Measurements from ENCODE around the gene ARHGEF19. TPM values are rescaled to one million over a fixed set of nuclear protein-coding genes. Genes with fewer than 3 reads are reported as not detected.

ARHGEF19 gene
- polyA plus RNA-seq, 3 donors: 22.8 to 28.3 (median 26.5) TPM

GRCh38 chr1:16245476-16246196, 33.2 kb upstream of the ARHGEF19 start:
- no peak for DNase-seq

GRCh38 chr1:16244650-16245285, 32.3 kb upstream of the ARHGEF19 start:
- no peak for DNase-seq

- peak; percentile 83 for DNase-seq
Measured at GRCh38 chr1:16243936-16244649, 31.6 kb upstream of the ARHGEF19 start.

GRCh38 chr1:16243215-16243610, 30.8 kb upstream of the ARHGEF19 start:
- DNase-seq: no peak

GRCh38 chr1:16242556-16243214, 30.2 kb upstream of the ARHGEF19 start:
- DNase-seq: no peak

GRCh38 chr1:16241221-16241708, 28.8 kb upstream of the ARHGEF19 start:
- DNase-seq: no peak

GRCh38 chr1:16239972-16240491, 27.6 kb upstream of the ARHGEF19 start:
- DNase-seq: no peak

GRCh38 chr1:16237343-16237830, 24.9 kb upstream of the ARHGEF19 start:
- DNase-seq: no peak

GRCh38 chr1:16236511-16237342, 24.3 kb upstream of the ARHGEF19 start, which contains the start of gene CPLANE2:
Gene CPLANE2 (minus strand): TSS chr1:16237183. CDS start chr1:16236742, 441 bp downstream.
- peak; percentile 92 for DNase-seq

GRCh38 chr1:16235944-16236510, 23.6 kb upstream of the ARHGEF19 start:
- DNase-seq: no peak

- DNase-seq: no peak
Measured at GRCh38 chr1:16235347-16235746, 22.9 kb upstream of the ARHGEF19 start.

- no peak for DNase-seq
Measured at GRCh38 chr1:16233431-16233830, 21.0 kb upstream of the ARHGEF19 start.

- no peak for DNase-seq
Measured at GRCh38 chr1:16232316-16232710, 19.9 kb upstream of the ARHGEF19 start.

- no peak for DNase-seq
Measured at GRCh38 chr1:16231331-16232315, 19.2 kb upstream of the ARHGEF19 start.

- no peak for DNase-seq
Measured at GRCh38 chr1:16230744-16231143, 18.3 kb upstream of the ARHGEF19 start.

- DNase-seq: no peak
Measured at GRCh38 chr1:16229976-16230740, 17.7 kb upstream of the ARHGEF19 start.

GRCh38 chr1:16226490-16227179, 14.2 kb upstream of the ARHGEF19 start:
- no peak for DNase-seq

GRCh38 chr1:16226129-16226489, 13.7 kb upstream of the ARHGEF19 start:
- no peak for DNase-seq
